Measurements from ENCODE around the gene ESYT3. TPM values are rescaled to one million over a fixed set of nuclear protein-coding genes. Genes with fewer than 3 reads are reported as not detected.

The ESYT3 gene
- total RNA-seq, 4 donors from 2014 or later: 28.9 to 39.0 (median 33.5) TPM

DNA sequence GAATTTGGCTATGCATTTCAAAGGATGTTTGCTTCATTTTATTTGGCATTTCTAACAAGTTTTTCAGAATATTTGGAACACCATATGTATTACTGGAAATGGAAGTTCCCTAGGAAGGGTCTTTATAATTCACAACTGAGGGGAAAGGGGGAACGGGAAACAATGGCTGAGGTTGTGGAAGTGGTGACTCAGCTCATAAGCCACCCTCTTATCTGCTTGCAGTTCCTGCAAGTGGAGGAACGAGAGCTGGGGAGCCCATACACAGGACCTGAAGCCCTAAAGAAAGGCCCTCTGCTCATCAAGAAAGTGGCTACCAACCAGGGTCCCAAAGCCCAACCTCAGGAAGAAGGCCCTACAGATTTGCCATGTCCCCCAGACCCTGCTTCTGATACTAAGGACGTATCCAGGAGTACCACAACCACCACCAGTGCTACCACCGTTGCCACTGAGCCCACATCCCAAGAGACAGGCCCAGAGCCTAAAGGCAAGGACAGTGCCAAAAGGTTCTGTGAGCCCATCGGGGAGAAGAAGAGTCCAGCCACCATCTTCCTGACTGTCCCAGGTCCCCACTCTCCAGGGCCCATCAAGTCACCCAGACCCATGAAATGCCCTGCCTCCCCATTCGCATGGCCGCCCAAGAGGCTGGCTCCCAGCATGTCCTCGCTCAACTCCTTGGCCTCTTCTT lies 37.9 kb downstream of the ESYT3 start:
- Histone ChIP-seq H3K4me1 (peaks cover 4% of the 10 kb centered on the region), H3K27ac (no peak overlapping the region), H3K36me3 (no peaks in the 10 kb centered on the region), H3K9me3 (no peaks in the 10 kb centered on the region), H3K27me3 (no peaks in the 10 kb centered on the region), H3K4me3 (no peak overlapping the region)
- DNase-seq (ENCODE audit: low spot score in 2 of 2): no peak
- TF ChIP-seq POLR2AphosphoS5 (IDR thresholded peaks at IDR 0.05) (no peak), EP300 (IDR thresholded peaks at IDR 0.05) (no peak), POLR2A (IDR thresholded peaks at IDR 0.05) (no peak)
- TF ChIP-seq, protein P1, sequence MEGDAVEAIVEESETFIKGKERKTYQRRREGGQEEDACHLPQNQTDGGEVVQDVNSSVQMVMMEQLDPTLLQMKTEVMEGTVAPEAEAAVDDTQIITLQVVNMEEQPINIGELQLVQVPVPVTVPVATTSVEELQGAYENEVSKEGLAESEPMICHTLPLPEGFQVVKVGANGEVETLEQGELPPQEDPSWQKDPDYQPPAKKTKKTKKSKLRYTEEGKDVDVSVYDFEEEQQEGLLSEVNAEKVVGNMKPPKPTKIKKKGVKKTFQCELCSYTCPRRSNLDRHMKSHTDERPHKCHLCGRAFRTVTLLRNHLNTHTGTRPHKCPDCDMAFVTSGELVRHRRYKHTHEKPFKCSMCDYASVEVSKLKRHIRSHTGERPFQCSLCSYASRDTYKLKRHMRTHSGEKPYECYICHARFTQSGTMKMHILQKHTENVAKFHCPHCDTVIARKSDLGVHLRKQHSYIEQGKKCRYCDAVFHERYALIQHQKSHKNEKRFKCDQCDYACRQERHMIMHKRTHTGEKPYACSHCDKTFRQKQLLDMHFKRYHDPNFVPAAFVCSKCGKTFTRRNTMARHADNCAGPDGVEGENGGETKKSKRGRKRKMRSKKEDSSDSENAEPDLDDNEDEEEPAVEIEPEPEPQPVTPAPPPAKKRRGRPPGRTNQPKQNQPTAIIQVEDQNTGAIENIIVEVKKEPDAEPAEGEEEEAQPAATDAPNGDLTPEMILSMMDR (IDR thresholded peaks at IDR 0.05): no peak
- 88% methylated on average over 7 of the region's 8 CpGs for WGBS

DNA sequence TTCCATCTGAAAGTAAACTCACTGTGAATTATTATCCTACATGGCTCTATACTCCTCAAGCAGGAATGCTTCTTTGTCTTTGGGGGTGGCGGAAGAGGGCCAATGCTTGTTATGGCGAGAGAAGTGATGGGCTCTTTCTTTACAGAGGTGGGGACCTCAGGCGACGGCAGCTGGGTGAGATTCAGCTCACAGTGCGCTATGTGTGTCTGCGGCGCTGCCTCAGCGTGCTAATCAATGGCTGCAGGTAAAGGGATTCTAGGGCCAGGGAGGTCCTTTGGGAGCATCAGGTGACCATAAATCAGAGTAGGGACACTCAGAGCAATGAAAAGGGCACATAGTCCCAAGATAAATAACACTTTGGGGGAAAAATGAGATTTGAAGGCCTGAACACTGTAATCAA lies 39.0 kb downstream of the ESYT3 start:
- H3K36me3 ChIP-seq: no peaks in the 10 kb centered on the region
- no peak overlapping the region for H3K4me3 ChIP-seq
- peaks cover 4% of the 10 kb centered on the region for H3K4me1 ChIP-seq
- no peak overlapping the region for H3K27ac ChIP-seq
- no peaks in the 10 kb centered on the region for H3K9me3 ChIP-seq
- no peaks in the 10 kb centered on the region for H3K27me3 ChIP-seq
- TF ChIP-seq, protein P1 (IDR thresholded peaks at IDR 0.05): no peak
- TF ChIP-seq EP300 (IDR thresholded peaks at IDR 0.05) (no peak), POLR2AphosphoS5 (IDR thresholded peaks at IDR 0.05) (no peak), POLR2A (IDR thresholded peaks at IDR 0.05) (no peak)
- no peak for DNase-seq (ENCODE audit: low spot score in 2 of 2)
- WGBS: 96% methylated on average over 8 of the region's 8 CpGs

DNA sequence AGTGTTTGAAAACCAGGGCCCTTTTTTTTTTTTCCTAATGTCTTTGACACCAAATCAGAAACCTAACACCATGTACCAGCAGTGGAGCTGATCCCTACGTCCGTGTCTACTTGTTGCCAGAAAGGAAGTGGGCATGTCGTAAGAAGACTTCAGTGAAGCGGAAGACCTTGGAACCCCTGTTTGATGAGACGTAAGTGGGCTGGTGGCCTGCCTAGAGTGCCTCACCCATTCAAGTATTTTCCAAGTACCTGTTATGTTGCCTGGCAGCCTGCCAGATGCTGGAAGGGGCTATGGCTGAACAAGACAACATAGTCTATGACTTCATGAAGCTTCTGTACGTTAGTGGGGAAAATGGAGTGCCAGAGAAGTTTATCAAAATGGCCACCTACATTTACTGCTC lies 39.7 kb downstream of the ESYT3 start:
- Histone ChIP-seq H3K4me1 (no peaks in the 10 kb centered on the region), H3K36me3 (no peaks in the 10 kb centered on the region), H3K4me3 (no peak overlapping the region), H3K27ac (no peak overlapping the region), H3K27me3 (no peaks in the 10 kb centered on the region), H3K9me3 (no peaks in the 10 kb centered on the region)
- 76% methylated on average over 6 of the region's 6 CpGs for WGBS
- DNase-seq (ENCODE audit: low spot score in 2 of 2): no peak
- TF ChIP-seq EP300 (IDR thresholded peaks at IDR 0.05) (no peak), POLR2AphosphoS5 (IDR thresholded peaks at IDR 0.05) (no peak), POLR2A (IDR thresholded peaks at IDR 0.05) (no peak)
- TF ChIP-seq, protein P1 (IDR thresholded peaks at IDR 0.05): no peak

DNA sequence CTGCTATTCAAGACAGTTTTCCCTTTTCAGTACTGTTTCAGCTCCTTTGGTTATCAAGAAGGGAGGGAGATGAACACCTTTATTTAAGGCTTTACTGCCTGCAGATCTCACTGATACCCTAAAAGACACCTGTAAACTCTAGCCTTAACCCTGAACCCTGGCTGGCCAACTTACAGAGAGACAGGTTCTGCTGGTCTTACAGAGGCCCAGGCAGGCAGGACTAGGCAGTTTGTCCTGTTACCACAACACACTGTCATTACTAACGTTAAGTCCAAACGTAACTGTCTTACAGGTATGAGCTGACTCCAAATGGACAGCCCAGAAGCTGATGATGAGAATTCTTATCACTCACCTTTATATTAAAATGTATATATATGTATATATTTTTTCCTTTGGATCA lies 42.1 kb downstream of the ESYT3 start:
- no peak for DNase-seq (ENCODE audit: low spot score in 2 of 2)
- H3K27ac ChIP-seq: no peak overlapping the region
- 64% methylated on average over 2 of the region's 2 CpGs for WGBS
- no peaks in the 10 kb centered on the region for H3K27me3 ChIP-seq
- H3K4me1 ChIP-seq: no peaks in the 10 kb centered on the region
- H3K9me3 ChIP-seq: no peaks in the 10 kb centered on the region
- TF ChIP-seq POLR2AphosphoS5 (IDR thresholded peaks at IDR 0.05): no peak
- no peak for TF ChIP-seq EP300 (IDR thresholded peaks at IDR 0.05)
- TF ChIP-seq, protein P1 (IDR thresholded peaks at IDR 0.05): no peak
- TF ChIP-seq POLR2A (IDR thresholded peaks at IDR 0.05): no peak
- H3K4me3 ChIP-seq: no peak overlapping the region
- no peaks in the 10 kb centered on the region for H3K36me3 ChIP-seq

DNA sequence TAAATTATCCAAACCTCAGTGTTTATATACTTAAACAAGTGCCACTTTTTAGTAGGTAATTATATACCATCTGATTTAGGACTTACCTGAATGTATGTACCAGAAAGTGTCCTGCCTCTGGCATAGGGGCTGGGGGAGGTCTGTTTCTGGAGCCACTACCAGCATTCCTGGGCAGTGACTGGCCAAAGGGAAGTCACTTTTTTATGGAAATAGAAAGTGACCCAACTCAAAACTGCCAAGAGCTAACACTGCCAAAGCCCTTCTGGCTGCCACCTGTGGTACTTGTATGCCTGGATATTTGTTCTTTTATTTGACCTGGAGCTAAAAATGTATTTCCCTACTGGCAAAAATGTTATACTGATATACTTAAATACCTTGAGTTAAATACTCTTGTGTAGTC lies 42.7 kb downstream of the ESYT3 start:
- H3K27ac ChIP-seq: no peak overlapping the region
- no peak overlapping the region for H3K4me3 ChIP-seq
- TF ChIP-seq EP300 (IDR thresholded peaks at IDR 0.05) (no peak), POLR2A (IDR thresholded peaks at IDR 0.05) (no peak), POLR2AphosphoS5 (IDR thresholded peaks at IDR 0.05) (no peak)
- TF ChIP-seq, protein P1 (IDR thresholded peaks at IDR 0.05): no peak
- no peaks in the 10 kb centered on the region for H3K36me3 ChIP-seq
- no peaks in the 10 kb centered on the region for H3K4me1 ChIP-seq
- H3K27me3 ChIP-seq: no peaks in the 10 kb centered on the region
- no peak for DNase-seq (ENCODE audit: low spot score in 2 of 2)
- no peaks in the 10 kb centered on the region for H3K9me3 ChIP-seq

All from suprapubic skin (tissue), 4 donors.